ENCODE data around the gene YWHAE.

The YWHAE gene

DNA sequence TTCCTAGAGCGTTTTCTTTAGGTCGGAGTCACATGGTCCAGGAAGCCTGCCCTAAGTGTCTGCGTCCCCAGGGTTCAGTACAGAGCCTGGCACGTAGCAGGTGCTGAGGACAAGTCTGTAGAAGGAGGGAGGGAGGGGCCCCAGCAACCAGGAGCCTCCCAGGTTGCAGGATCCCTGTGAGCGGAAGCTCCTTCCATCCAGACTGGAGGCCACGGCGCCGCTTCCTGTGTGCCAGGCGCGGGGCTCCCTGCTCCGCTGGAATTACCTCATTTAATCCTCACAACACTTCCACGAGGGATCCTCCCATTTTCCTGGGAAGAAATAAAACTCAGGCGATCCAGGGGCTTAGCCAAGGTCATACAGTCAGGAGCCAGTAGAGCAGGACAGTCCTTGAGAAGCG lies 98.5 kb downstream of the YWHAE start:
- FAIRE-seq (no peak), DNase-seq (ENCODE audit: extremely low spot score, insufficient read length, low read depth) (no peak)

DNA sequence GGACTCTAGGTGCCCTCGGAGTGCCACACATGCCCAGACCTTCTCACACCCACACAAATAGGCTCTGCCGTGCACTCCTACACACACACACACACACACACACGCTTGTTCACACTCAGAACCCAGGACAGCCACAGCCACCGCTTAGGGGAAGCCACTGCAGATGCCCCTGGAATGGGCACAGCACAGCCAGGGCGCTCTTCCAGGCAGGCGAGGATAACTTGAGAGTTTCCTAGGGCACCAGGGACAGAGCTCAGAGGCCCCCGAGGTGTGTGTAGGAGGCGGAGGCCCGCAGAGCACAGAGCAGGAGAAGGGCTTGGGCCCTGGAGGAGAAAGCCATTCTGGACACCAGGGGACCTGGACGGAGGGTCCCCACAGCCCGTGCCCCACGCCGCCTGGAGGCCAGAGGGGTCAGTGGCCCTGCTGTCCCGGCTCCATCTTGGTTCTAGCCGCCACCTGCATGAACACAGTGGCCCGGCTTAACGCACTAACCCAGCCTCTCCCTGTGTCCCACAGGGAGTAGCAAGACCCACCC lies 99.6 kb downstream of the YWHAE start:
- no peak for FAIRE-seq
- no peak for DNase-seq (ENCODE audit: extremely low spot score, insufficient read length, low read depth)

DNA sequence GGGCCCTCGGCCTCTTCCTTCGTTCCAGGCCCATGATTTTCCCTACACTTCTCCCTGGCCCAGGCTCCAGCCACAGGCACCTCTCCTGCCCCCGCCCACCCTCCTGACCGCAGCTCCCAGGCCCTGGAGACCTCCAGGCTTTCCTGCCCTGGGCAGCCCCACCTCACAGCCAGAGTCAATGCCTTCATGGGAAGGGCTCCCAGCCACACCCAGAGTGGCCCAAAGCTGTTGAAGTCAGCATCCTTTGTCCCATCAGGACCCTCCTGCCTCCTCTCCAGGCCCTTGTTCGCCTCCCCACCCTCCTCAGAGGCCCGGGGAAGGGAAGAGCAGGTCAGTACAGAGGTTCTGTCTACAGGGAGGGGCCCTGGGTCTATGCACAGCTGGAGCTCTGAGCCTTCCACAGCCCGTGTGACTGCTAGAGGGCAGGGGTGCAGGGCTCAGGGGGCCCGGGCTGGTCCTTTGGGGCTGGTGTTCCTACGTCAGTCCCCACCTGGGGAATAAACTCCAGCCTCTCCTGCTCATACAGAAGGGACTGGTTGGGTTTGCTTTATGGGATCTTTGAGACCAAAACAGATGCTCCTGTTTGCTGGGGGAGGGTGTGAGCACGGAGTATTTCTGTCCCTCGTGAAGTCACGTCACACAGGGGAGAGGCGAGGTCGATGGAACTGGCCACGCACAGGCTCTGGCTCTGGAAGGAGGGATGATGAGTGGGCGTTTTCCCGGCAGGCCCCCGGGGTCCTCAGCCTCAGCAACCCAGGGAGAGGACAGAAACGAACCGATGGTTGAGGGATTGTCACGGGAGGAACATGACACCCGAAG lies 100.3 kb downstream of the YWHAE start:
- FAIRE-seq (no peak), DNase-seq (ENCODE audit: extremely low spot score, insufficient read length, low read depth) (no peak)

DNA sequence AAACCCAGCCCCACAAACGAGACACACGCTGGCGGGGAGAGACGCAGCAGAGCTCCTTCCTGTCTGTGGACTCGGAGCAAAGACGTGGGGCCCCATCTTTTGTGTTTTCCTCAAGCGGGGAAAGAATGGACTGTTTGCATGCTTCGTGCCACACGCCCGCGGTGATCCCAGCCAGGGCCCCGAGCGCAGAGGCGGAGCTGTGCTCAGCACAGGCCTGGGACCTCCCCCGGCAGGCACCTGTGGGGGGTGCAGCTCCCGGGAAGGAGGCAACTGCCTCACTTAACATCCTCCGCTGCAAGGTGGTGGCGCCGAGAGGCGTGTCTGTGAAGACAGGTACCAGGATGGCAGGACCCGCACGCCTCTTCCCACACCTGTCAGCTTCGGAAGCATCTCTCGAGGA lies 101.4 kb downstream of the YWHAE start:
- DNase-seq (ENCODE audit: extremely low spot score, insufficient read length, low read depth), result no peak
- no peak for FAIRE-seq

All from GM18507 (cell line).